GM19455 (cell line): ENCODE measurements around the gene DDX59.
A peak's percentile ranks its signal among the peaks of the same experiment; 100 is the strongest.

Source experiments
- ATAC-seq: cut with Tn5 transposase; IDR thresholded peaks from one replicate; pipeline ENCODE4 v1.9.1; 2021; ENCODE audit not compliant: unreplicated experiment

The DDX59 gene

GRCh38 chr1:200669314-200670241 lies at the start of gene DDX59:
Gene DDX59, minus strand, starts transcription at chr1:200669907. Its CDS starts 3,167 bp downstream, at chr1:200666740.
- peak; percentile 84 for ATAC-seq

DNA sequence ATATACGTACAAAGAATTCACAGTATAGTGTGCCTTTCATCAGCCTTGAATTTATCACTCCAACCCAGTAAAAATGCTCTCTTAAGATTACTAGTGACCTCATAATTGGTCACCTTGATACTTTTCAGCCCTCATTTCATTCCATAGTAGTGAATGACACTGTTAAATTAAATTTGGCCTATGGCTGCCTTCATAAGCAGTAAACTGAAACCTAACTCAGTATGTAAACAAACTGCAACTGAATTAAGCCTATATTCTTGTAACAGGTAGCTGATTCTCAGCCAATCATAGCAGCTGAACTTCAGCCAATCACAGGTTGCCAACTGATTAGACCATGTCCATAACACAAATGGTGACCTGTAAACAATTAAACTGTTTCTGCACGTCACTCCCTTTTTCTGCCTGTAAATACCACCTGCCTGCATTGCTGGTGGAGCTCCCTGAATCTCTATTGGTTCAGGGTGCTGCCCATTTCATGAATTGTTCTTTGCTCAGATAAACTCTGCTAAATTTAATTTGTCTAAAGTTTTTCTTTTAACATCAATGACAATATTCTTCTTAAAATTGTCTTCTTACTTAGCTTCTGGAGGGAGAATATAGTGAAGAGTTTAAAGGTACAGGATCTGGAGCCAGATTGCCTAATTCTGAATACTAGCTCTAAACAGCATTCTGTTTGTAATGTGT lies 44.9 kb upstream of the DDX59 start:
- no peak for ATAC-seq

- no peak for ATAC-seq
Observed at GRCh38 chr1:200710166-200710565, 40.5 kb upstream of the DDX59 start.

DNA sequence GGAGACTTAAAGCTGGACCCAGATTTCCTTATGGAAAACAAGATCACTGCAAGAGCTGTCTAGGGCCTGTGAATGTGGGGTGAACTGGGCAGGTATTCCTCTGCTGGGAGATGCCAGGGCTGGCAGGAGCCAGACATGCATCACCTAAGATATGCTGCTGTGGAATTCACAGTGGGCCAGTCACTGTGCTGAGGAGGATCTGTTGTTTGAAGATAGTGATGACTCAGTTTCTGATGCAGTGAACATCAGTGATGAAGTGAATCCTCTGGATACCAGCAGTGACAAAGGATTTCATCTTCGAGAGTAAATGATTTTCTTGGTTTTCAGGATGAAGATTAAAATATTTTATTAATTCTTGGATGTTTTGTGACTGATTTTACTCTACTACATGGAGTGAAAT lies 39.1 kb upstream of the DDX59 start:
- no peak for ATAC-seq

DNA sequence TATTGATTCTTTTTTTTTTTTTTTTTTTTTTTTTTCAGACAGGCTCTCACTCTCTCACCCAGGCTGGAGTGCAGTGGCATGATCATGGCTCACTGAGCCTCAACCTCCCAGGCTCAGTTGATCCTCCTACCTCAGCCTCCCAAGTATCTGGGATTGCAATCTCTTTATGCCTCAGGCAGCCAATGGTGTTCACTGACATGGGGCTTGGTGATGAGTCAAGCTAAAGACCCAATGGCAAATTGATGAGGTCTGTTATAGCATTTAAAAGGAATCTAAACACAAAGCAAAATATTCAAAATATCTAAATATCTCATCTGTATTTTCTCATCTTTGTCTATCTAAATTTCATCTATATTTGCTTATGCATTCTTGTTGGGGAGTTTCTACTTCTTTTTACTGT lies 38.5 kb upstream of the DDX59 start:
- no peak for ATAC-seq

DNA sequence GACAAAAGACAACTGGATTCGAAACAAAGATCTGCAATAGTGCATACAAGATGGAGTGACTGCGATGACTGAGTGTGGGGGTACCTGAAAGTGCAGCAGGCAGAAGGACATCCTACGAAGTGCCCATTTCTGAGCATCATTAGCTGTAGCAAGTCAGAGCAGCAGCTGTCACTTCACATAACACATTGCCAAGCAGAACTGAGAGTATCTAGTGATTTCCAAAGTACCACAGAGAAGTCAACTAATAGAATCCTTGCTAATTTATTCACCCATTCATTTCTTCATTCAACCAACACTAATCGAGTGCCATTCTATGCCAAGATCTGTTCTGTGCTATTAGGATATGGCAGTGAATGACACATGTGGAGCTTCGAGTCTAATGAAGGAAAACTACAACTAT lies 37.4 kb upstream of the DDX59 start:
- ATAC-seq = no peak

GRCh38 chr1:200706111-200706814 lies 36.6 kb upstream of the DDX59 start:
- ATAC-seq = no peak

DNA sequence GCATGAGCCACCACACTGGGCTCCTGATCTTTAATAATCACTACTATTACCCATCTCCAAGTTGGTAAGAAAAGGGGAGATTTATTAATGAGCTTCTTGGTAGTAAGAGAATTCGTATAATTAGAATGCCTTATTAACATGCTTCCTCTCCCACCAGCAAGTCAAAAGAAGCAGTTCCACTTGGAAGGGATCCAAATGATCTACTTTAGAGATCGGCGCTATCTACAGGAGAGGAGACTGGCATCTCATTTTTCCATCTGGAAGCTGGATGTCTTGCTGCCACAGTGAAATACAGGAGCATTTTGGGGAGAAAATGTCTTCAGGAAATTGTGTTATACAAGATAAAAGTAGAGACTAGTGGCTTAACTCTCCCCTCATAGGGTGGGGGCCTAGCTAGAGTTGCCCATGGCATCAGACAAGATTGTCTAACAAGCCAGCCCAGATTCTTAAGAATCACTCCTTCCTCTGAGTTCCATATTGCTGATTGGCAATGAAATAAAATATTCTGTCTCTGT lies 35.3 kb upstream of the DDX59 start:
- ATAC-seq = no peak

DNA sequence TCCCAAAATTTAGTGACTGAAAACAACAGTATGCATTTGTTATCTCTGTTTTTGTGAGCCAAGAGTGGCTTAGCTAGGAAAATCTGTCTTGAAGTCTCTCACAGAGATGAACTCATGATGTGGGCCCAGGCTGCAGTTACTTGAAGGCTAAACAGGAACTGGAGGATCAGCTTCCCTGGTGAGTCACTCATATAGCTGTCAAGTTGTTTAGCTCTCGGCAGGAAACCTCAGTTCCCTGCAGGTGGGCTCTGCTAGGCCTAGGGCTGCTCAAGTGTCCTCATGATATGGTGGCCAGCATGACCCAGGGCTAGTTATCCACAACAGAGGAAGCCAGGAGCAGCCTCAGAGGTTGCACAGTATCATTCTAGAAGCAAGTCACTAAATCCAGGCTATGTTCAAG lies 30.2 kb upstream of the DDX59 start:
- ATAC-seq = no peak

- no peak for ATAC-seq
Observed at GRCh38 chr1:200694738-200695137, 25.0 kb upstream of the DDX59 start.

DNA sequence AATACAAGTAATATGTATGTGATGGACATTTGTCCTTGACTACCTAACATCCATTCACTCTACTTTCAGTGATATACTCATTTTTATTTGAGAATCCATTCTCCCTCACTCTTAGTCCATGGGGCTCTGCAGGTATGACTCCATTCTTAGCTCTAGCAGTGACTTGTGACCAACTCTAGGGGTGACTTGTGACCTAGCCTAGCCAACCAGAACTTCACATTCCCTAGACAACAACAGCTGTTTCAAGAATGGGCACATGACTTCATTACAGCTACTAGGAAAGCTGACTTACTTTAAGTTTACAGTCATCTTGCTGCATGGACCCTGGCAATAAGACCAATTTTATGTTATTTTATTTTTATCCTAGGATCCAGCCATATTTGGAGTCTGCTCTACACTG lies 23.6 kb upstream of the DDX59 start:
- no peak for ATAC-seq

DNA sequence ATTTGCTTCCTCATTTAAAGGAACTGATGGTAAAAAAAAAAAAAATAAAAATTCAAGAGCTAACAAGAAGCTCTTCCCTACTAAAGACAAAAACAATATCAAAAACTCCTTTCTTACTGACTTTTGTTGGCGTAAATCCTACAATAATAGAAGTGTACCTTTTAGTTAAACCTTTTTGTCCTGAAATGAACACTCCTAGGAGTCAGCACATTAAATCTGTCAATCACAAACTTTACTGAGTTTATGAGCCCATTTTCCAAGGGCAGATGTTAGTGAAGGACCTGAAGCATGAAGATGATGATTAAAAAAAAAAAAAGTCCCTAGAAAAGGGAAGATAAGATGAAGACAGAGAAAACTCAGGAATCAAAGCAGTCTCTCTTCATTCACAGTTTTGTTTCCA lies 22.6 kb upstream of the DDX59 start:
- ATAC-seq = no peak

DNA sequence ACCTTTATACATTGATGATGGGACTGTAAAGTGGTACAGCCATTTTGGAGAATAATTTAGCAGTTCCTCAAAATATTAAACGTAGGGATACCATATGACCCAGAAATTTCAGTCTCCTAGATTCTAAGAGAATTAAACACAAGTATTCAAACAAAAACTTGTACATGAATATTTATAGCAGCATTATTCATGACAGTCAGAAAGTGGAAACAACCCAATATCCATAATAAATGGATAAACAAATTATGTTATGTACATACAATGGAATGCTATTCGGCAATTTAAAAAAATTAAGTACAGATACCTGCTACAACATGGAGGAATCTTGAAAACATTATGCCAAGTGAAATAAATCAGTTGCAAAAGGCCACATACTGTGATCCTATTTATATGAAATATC lies 16.9 kb upstream of the DDX59 start:
- no peak for ATAC-seq

DNA sequence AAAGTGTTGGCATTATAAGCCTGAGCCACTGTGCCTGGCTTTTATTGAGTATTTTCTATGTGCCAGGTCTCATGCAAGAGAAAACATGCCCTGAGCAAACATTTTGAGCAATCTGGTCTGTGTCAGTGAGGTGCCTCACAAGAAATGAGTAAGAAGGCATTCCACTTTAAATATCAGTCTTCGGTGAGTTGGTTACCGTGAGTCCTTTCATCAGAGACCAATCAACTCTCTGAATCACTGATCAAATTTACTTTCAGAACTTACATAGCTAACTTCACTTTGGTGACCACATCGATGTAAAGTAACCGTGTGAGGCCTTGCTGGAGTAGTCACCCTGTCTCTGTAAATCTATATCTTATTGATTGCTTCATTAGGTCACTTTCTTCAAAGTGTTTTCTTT lies 14.3 kb upstream of the DDX59 start:
- ATAC-seq = no peak

GRCh38 chr1:200683298-200683697 lies 13.6 kb upstream of the DDX59 start:
- ATAC-seq = no peak

DNA sequence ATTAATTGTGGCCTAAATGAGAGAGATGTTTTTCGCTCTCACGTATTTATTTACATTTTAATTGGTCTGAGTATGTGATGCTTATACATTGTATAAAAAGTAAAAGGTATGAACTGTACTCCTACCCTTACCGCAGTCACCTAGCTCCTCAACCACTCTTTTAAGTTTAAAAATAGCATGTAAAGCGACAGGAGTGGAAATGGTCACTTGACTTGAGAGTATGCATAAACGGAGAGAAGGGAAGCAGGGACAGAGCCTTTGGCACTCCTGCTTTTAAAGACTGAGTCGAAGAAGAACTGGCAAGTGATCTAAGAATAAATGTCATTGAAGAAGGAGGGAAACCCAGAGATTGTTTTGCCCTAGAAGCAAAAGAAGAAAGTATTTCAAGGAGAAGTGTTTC lies 11.5 kb upstream of the DDX59 start:
- ATAC-seq = no peak

DNA sequence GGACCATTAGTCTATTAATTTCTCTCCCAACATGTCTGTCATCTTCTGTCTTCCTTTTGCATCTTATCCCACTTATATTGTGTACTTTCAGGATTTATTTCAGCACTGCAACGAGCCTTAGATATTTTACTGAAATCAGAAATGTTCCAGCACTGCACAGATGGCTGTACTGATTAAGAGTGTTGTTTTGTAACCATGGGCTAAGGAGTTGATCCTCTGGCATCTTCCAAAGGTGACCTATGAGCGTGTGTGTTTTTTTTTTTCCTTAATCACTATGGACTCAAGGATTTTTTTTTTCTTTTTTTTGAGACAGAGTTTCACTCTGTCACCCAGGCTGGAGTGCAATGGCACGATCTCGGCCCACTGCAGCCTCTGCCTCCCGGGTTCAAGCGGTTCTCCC lies 7.1 kb upstream of the DDX59 start:
- ATAC-seq = no peak

DNA sequence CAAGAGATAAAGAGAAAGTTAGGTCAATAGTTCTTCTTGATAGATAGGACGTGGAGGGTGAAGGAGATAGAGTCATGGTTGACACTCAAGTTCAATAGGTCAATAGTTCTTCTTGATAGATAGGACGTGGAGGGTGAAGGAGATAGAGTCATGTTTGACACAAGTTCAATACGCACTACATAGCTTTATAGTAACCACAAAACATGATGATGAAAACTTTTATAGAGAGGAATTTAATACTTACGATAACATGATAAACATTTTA lies 5.8 kb upstream of the DDX59 start:
- ATAC-seq = no peak

DNA sequence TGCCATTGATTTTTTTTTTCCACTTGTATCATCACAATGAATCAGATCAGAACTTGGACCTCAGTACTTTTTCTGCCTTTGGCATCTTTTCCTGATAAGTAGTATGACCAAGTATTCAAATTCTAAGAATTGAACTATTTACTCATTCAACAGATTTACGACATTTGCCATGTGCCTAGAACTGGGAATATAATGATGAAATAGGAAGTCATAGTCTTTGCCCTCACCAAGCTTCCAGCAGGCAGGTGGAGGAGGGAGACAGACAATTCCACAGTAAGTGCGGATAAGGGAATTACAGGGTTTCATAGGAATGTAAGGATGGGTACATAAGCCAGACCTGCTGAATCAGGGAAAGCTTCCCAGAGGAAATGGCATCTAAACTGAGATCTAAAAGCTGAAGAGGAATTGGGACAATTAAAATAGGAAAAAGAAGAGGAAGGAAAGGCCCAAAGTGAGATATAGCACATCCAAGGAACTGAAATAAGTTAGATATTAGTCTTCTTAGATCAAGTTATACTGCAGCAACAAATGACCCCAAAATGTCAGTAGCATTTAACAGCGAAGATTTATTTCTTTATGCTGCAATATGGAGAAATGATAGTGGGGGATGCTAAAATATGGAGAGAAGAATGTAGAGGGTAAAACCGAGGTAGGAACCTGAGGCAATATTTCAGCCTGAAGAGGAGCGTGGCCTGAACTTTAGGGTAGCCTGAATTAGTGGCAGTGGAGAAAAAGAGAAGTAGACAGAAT lies 5.3 kb upstream of the DDX59 start:
- ATAC-seq = no peak

DNA sequence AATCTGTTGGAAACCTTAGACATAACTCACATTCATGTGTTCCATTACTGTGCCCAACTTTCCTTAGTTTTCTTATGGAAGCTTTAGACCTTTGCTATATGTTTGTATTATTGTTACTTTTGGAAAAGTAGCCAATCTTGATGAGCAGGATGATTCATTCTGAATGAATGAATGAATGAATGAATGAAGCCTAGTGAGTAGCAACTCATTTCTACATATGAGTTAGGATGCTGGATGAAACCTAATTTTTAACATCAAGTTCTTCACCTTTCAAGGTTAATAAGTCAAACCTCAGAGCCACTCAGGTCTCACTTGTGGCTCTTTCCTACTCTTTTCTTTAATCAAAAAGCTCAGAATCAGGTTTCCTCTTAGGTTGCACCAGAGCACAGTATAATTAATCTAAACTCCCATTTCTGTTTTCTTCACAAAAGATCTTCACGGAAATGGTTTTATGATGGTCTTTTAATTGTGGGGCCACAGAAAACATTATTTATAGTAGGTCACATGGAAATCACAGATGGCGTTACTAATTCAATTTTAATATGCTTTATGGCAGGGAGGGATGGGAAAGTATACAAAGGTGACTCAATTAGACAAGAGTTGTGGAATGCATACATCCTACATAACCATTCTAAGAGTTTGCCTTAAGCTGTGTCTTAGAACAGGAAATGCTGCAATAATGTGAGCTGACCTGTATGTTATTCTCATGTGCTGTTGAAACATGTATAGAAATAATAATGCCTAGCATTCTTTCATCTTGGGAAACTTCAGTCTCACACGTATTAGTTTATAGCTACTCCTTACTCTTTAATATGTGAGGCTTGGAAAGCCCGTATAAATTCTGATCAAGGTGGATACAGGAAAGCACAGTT lies 4.5 kb upstream of the DDX59 start:
- ATAC-seq = no peak
